IPS-NIHi7 (cell line): ENCODE results near the gene LTO1.
"Not testable (repeated sequence)": the region's sequence is repeated elsewhere in the genome, so short reads cannot be mapped to it uniquely, and the experiment has no call there.

Experiments used
- DNase-seq: peaks from one replicate; pipeline ENCODE4 v3.0.0; 2012; ENCODE audit warnings: mixed read lengths; ENCODE audit errors: extremely low spot score

The LTO1 gene

GRCh38 chr11:69700278-69701140, 25.4 kb upstream of the LTO1 start:
- DNase-seq, result peak; percentile 80

GRCh38 chr11:69699213-69699612, 24.1 kb upstream of the LTO1 start:
- no peak for DNase-seq

GRCh38 chr11:69698362-69698761, 23.2 kb upstream of the LTO1 start:
- no peak for DNase-seq

- no peak for DNase-seq
Measured at GRCh38 chr11:69697861-69698260, 22.7 kb upstream of the LTO1 start.

- no peak for DNase-seq
Measured at GRCh38 chr11:69697469-69697843, 22.3 kb upstream of the LTO1 start.

GRCh38 chr11:69696749-69697468, 21.8 kb upstream of the LTO1 start:
- no peak for DNase-seq

GRCh38 chr11:69695995-69696394, 20.8 kb upstream of the LTO1 start:
- DNase-seq, result not testable (repeated sequence)

GRCh38 chr11:69695581-69695980, 20.4 kb upstream of the LTO1 start:
- no peak for DNase-seq

GRCh38 chr11:69694781-69695180, 19.6 kb upstream of the LTO1 start:
- DNase-seq, result no peak

- no peak for DNase-seq
Measured at GRCh38 chr11:69692422-69692821, 17.3 kb upstream of the LTO1 start.

GRCh38 chr11:69691463-69691862, 16.3 kb upstream of the LTO1 start:
- DNase-seq, result no peak

- DNase-seq, result no peak
Measured at GRCh38 chr11:69689484-69690319, 14.5 kb upstream of the LTO1 start.

GRCh38 chr11:69687969-69688771, 13.0 kb upstream of the LTO1 start:
- not testable (repeated sequence) for DNase-seq

- DNase-seq, result no peak
Measured at GRCh38 chr11:69686856-69687255, 11.7 kb upstream of the LTO1 start.

- no peak for DNase-seq
Measured at GRCh38 chr11:69686452-69686851, 11.3 kb upstream of the LTO1 start.

- no peak for DNase-seq
Measured at GRCh38 chr11:69685348-69685747, 10.2 kb upstream of the LTO1 start.

GRCh38 chr11:69684651-69685050, 9.5 kb upstream of the LTO1 start:
- no peak for DNase-seq

GRCh38 chr11:69683764-69684333, 8.7 kb upstream of the LTO1 start:
- no peak for DNase-seq

- no peak for DNase-seq
Measured at GRCh38 chr11:69682681-69683326, 7.7 kb upstream of the LTO1 start.

- no peak for DNase-seq
Measured at GRCh38 chr11:69682221-69682620, 7.1 kb upstream of the LTO1 start.

- no peak for DNase-seq
Measured at GRCh38 chr11:69680688-69681087, 5.5 kb upstream of the LTO1 start.
